HL-60 (cell line): Measurements from ENCODE around the gene PIP5K1B.

Experiments
- CTCF ChIP-seq: IDR thresholded peaks from one replicate; pipeline ENCODE4 v1.5.1; 2011; ENCODE audit warnings: low read length, control low read depth, inconsistent platforms; ENCODE audit not compliant: insufficient read depth
- SPI1 ChIP-seq: IDR thresholded peaks from 2 replicates; pipeline ENCODE4 v1.6.1; 2012; ENCODE audit warnings: low read depth, mild to moderate bottlenecking, borderline replicate concordance
- TF ChIP-seq, protein P1 (sequence below): IDR thresholded peaks from 2 replicates; pipeline ENCODE4 v1.6.1; 2012; ENCODE audit warnings: low read depth; ENCODE audit not compliant: insufficient replicate concordance

DNA sequence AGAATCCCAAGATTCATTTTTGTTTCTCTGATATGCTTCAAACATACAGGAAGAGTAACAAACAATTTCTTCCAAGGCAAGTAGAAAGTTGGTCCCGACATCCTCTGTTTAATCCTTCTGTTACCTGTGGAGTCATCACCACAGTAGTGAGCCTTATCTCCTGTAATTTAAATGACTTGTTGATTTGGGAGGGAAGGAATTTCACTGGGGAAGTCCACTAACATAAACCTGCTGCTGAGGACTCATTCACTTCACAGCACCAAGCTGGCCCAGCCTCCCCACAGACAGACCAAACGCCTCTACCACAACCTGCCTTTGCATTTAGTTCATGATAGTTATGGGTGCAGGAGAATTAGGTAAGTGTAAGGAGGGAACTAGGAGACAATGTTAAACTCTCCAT lies 245.6 kb downstream of the PIP5K1B start:
- no peak for TF ChIP-seq CTCF
- TF ChIP-seq, protein P1, sequence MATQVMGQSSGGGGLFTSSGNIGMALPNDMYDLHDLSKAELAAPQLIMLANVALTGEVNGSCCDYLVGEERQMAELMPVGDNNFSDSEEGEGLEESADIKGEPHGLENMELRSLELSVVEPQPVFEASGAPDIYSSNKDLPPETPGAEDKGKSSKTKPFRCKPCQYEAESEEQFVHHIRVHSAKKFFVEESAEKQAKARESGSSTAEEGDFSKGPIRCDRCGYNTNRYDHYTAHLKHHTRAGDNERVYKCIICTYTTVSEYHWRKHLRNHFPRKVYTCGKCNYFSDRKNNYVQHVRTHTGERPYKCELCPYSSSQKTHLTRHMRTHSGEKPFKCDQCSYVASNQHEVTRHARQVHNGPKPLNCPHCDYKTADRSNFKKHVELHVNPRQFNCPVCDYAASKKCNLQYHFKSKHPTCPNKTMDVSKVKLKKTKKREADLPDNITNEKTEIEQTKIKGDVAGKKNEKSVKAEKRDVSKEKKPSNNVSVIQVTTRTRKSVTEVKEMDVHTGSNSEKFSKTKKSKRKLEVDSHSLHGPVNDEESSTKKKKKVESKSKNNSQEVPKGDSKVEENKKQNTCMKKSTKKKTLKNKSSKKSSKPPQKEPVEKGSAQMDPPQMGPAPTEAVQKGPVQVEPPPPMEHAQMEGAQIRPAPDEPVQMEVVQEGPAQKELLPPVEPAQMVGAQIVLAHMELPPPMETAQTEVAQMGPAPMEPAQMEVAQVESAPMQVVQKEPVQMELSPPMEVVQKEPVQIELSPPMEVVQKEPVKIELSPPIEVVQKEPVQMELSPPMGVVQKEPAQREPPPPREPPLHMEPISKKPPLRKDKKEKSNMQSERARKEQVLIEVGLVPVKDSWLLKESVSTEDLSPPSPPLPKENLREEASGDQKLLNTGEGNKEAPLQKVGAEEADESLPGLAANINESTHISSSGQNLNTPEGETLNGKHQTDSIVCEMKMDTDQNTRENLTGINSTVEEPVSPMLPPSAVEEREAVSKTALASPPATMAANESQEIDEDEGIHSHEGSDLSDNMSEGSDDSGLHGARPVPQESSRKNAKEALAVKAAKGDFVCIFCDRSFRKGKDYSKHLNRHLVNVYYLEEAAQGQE = no peak
- TF ChIP-seq SPI1 = no peak
